Activated CD8-positive, alpha-beta memory T cell treated with anti-CD3 and anti-CD28 coated beads for 36 hours (primary cell): ENCODE measurements around the gene SPECC1. TPM values are rescaled to one million over a fixed set of nuclear protein-coding genes. Genes with fewer than 3 reads are reported as not detected.
"Not testable (repeated sequence)": the region's sequence is repeated elsewhere in the genome, so short reads cannot be mapped to it uniquely, and the experiment has no call there.

ENCODE experiments used
- CTCF ChIA-PET: fragments of 350-600 bp; sonication (Branson Sonifier 250); formaldehyde crosslinking; loops from one replicate; lab custom pipeline; 2021; ENCODE audit warnings: antibody characterized with exemption; lab: Charles Lee
- POLR2A ChIA-PET: fragments of 350-600 bp; sonication (Branson Sonifier 250); formaldehyde crosslinking; loops from one replicate; lab custom pipeline; 2021; ENCODE audit warnings: antibody characterized with exemption; lab: Charles Lee
- total RNA-seq, 2 experiments: library from RNA; stranded (reverse); gene quantifications; one replicate each; pipeline ENCODE4 v1.2.3, GENCODE V29; 2021

SPECC1 gene
- total RNA-seq, 2 experiments from 2014 or later = 13.0 to 13.9 TPM

DNA sequence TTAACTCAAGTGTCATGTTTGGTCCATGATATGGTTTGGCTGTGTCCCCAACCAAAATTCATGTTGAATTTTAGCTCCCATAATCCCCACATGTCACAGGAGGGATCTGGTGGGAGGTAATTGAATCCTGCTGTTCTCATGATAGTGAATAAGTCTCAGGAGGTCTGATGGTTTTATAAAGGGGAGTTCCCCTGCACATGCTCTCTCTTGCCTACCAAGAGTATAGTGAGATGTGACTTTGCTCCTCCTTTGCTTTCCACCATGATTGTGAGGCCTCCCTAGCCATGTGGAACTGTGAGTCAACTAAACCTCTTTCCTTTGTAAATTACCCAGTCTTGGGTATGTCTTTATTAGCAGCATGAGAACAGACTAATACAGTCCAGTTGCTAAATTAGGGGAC lies 97.3 kb downstream of the SPECC1 start:
- CTCF ChIA-PET, POLR2A ChIA-PET: not testable (repeated sequence)

DNA sequence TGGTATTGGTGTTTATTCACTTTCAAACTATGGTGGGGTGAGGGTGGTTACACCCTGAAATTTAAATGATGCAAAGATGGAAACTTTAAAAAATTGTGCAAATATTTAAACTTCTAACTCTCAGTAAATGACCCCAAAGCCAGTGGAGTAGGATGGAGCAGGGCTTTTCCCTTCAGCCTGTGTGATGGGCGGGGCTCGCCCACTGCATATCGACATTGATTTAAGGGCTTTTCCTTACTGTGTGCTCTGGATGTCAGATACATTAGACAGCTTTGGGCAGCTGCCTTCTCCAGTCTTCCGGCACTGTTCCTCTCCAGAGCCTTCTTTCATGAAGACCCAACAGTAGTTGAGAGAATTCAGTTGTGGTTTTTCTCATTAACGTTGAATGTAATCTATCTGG lies 99.9 kb downstream of the SPECC1 start:
- ChIA-PET CTCF (no interaction called here), POLR2A (no interaction called here)

- ChIA-PET POLR2A (no interaction called here), CTCF (no interaction called here)
Measured at GRCh38 chr17:20111538-20111937, 102.4 kb downstream of the SPECC1 start.

GRCh38 chr17:20114466-20114865 lies 105.3 kb downstream of the SPECC1 start:
- ChIA-PET POLR2A (no interaction called here), CTCF (no interaction called here)

GRCh38 chr17:20116683-20117309 lies 107.6 kb downstream of the SPECC1 start:
- POLR2A ChIA-PET = interaction anchor here (0.6 kb wide), 1 partner anchor 605 kb away, joined by 3 read pairs; no protein-coding TSS in a partner anchor
- CTCF ChIA-PET = interaction anchor here (1.0 to 2.5 kb wide), 6 partner anchors 27 to 125 kb away, joined by 3 to 23 read pairs (median 3); partner anchors contain the start of gene SPECC1

DNA sequence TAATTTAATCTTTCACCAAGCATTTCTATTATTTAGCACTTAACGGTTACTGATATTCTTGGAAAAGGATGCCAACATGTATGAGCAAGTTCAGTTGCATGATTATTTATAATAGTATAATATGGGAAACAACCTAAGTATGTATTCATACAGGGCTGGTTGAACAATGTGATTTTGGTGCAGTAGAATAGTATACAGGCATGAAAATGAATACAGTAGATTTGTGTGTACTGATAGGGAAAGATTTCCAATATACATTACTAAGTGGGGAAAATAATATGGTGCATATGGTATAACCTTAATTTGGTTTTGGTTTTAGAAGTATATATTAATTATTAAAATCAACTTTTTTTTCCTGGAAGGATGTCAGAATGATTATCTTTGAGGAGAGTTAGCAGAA lies 109.1 kb downstream of the SPECC1 start:
- ChIA-PET POLR2A (interaction anchor here (0.7 kb wide), 1 partner anchor 132 kb away, joined by 3 read pairs; no protein-coding TSS in a partner anchor), CTCF (interaction anchor here (1.0 to 2.5 kb wide), 2 partner anchors 109 to 125 kb away, joined by 4 to 23 read pairs; no protein-coding TSS in a partner anchor)

DNA sequence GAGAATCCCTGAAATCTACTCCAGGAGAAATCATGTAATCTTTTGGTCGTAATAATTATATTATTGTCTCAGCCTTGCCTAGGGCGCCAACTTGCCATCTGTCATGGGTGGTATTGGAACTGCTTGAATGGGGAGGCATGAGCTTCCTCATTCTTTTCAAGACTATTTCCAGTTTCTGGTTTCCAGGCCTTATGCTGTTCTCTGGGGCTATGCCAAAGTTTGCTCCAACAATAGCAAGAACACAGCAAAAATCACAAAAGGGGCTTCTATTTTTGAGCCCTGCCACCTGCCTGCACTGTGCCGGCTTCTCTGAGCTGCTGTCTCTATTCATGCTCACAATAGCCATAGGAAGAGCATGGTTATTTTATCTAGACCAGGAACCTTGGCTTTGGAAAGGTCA lies 111.7 kb downstream of the SPECC1 start:
- ChIA-PET CTCF (interaction anchor here (0.9 to 2.0 kb wide), 3 partner anchors 48 to 200 kb away, joined by 3 to 8 read pairs (median 5); no protein-coding TSS in a partner anchor), POLR2A (no interaction called here)

DNA sequence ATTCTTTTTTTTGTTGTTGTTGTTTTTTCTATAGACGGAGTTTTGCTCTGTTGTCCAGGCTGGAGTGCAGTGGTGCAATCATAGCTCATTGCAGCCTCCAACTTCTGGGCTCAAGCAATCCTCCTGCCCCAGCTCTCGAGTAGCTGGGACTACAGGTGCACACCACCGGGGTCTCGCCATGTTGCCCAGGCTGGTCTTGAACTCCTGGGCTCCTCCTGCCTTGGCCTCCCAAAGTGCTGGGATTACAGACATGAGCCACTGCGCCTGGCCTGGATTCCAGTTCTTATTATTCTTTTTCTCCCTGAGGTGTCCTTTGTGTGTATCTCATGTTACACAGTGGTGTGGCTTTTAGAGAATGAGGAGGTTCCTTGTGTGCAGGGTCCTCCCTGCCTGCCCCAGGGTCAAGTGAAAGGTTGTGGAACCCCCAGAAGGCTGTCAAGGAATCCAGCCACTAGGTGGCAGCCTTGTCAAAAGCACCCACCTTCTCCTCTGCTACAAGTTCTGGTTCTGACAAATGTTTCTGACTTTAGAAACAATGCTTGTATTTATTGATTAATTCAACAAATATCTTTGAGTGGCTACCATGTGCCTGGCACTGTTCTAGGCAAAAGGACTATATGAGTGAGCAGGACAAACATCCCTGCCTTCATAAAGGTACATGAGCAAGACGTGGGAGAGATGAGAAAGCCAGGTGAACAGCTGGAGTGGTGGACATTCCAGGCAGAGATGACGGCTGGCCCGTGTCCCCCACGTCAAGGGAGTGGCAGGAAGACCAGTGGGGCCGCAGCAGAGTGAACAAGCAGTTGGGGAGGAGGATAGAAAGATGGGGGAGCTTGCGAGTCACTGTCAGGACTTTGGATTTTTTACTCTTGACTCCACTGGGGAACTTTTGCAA lies 112.4 kb downstream of the SPECC1 start:
- ChIA-PET CTCF (interaction anchor here (0.9 to 2.0 kb wide), 7 partner anchors 46 to 199 kb away, joined by 3 to 8 read pairs (median 4); no protein-coding TSS in a partner anchor), POLR2A (interaction anchor here (0.6 kb wide), 1 partner anchor 111 kb away, joined by 3 read pairs; no protein-coding TSS in a partner anchor)

GRCh38 chr17:20122254-20122879 lies 113.2 kb downstream of the SPECC1 start:
- ChIA-PET POLR2A (interaction anchor here (0.6 kb wide), 1 partner anchor 112 kb away, joined by 3 read pairs; no protein-coding TSS in a partner anchor), CTCF (interaction anchor here (0.9 to 2.0 kb wide), 5 partner anchors 47 to 199 kb away, joined by 3 to 8 read pairs (median 4); no protein-coding TSS in a partner anchor)

DNA sequence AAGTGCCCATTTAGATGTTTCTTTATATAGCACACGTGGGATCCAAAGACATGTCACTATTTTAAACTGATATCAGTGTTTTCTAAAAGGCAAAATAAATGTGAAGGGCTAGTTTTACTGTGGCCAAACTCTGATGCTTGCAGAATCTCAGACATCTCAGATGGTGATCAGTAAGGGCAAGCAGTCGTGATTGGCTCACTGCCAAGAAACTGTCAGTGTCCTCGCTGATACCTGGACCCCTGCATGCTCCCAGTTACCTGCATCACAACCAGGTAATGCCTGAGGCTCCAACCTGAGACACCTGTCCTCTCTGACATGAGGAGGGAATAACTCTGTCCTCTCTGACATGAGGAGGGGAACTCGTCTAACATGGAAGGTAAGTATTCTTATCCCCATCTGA lies 114.0 kb downstream of the SPECC1 start:
- ChIA-PET POLR2A (no interaction called here), CTCF (no interaction called here)

DNA sequence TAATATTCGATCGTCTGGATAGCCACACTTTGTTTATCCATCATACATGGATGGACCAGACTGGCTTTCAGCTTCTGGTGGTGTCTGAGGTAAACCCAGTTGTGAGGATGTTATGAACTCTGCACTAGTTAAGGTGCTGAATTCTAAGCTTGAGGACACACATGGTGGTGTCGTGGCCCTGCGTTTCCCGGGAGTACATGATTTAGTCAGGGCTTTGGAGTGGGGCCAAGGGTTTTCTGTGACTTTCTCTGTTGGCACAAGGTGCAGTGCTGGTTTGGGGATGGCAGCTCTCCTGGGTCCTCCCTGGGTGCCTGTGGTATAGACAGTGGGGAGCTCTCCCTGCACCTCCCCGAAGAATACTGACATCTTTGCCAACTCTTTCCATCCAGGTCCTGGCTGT lies 116.6 kb downstream of the SPECC1 start:
- ChIA-PET CTCF (no interaction called here), POLR2A (no interaction called here)

DNA sequence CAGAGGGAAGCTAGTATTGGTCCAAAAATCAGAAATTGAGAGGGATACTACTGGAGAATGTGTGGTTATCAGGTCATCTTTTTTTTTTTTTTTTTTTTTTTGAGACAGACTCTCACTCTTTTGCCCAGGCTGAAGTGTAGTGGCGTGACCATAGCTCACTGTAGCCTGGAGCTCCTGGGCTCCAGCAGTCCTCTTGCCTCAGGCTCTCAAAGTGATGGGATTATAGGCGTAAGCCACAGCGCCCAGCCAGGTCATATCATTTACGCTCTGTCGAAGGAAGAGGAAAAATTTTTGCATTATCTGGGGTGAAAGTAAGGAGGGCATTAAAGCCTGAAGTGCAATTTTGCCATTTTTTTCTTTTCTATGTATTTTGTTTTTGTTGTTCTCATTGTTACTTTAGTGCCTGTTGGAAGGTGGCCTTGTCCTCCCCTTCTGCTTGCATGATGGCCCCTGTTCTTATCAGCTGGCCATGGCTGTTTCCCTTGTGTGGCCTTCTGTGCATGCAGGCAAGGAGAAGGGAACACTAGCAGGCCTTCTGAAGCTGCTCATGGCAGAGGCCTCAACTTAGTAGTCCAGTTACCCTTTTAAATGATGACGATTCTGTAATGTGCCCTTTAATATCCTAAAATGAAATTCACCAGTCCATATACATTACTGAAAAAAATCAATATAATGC lies 118.3 kb downstream of the SPECC1 start:
- POLR2A ChIA-PET = no interaction called here
- CTCF ChIA-PET = interaction anchor here (0.6 kb wide), 1 partner anchor 11 kb away, joined by 3 read pairs; no protein-coding TSS in a partner anchor

GRCh38 chr17:20128036-20128667 lies 119.0 kb downstream of the SPECC1 start:
- POLR2A ChIA-PET = no interaction called here
- CTCF ChIA-PET = no interaction called here

GRCh38 chr17:20133517-20133916 lies 124.4 kb downstream of the SPECC1 start:
- CTCF ChIA-PET = no interaction called here

GRCh38 chr17:20141198-20141972 lies 132.2 kb downstream of the SPECC1 start:
- ChIA-PET POLR2A (no interaction called here), CTCF (no interaction called here)

More at GRCh38 chr17:20133517-20133916, 124.4 kb downstream of the SPECC1 start:
- POLR2A ChIA-PET = no interaction called here

GRCh38 chr17:20142268-20142667 lies 133.1 kb downstream of the SPECC1 start:
- POLR2A ChIA-PET = no interaction called here
- CTCF ChIA-PET = no interaction called here

GRCh38 chr17:20143740-20144139 lies 134.6 kb downstream of the SPECC1 start:
- POLR2A ChIA-PET = interaction anchor here (0.6 kb wide), 1 partner anchor 66 kb away, joined by 10 read pairs; no protein-coding TSS in a partner anchor

GRCh38 chr17:20145567-20145966 lies 136.4 kb downstream of the SPECC1 start:
- ChIA-PET CTCF (no interaction called here), POLR2A (no interaction called here)

More at GRCh38 chr17:20143740-20144139, 134.6 kb downstream of the SPECC1 start:
- CTCF ChIA-PET = no interaction called here
